H1 (cell line): ENCODE measurements around the gene DKK2. TPM values are rescaled to one million over a fixed set of nuclear protein-coding genes. Genes with fewer than 3 reads are reported as not detected.

Experiments
- CTCF ChIA-PET: fragments of 300-600 bp; sonication (Branson Sonifier 250); formaldehyde crosslinking; loops from one replicate; lab custom pipeline; 2021; ENCODE audit not compliant: partially characterized antibody; lab: Charles Lee
- POLR2A ChIA-PET: fragments of 300-600 bp; sonication (Branson Sonifier 250); formaldehyde crosslinking; loops from one replicate; lab custom pipeline; 2021; ENCODE audit warnings: inconsistent platforms; ENCODE audit not compliant: partially characterized antibody; lab: Charles Lee
- DNase-seq, 2 experiments: peaks; one replicate each; pipeline versions ENCODE4 v3.0.0 to v3.0.0-alpha.2; 2010 to 2022; ENCODE audit warnings: low spot score in 2 of 2, low read depth in 1 of 2, mixed read lengths in 1 of 2
- FAIRE-seq: peaks from 2 replicates; lab custom pipeline; 2011; peaks lifted over from hg19 to GRCh38; lab: Jason Lieb, UNC
- H2AFZ ChIP-seq: 2 replicates; pipeline ENCODE4 v1.8.1; 2012; ENCODE audit warnings: low read length, inconsistent platforms
- H2AK5ac ChIP-seq: 2 replicates; pipeline ENCODE4 v1.6.1; 2013; ENCODE audit warnings: low read depth, low read length
- H2BK120ac ChIP-seq: replicated peaks from 2 replicates; pipeline ENCODE3; 2013; ENCODE audit warnings: low read depth, low read length, inconsistent platforms
- H2BK12ac ChIP-seq: 2 replicates; pipeline ENCODE4 v1.6.1; 2013; ENCODE audit warnings: low read depth, low read length
- H2BK15ac ChIP-seq: 2 replicates; pipeline ENCODE4 v1.6.1; 2013; ENCODE audit warnings: low read length
- H2BK20ac ChIP-seq: 2 replicates; pipeline ENCODE4 v1.6.1; 2013; ENCODE audit warnings: low read length
- H2BK5ac ChIP-seq: 2 replicates; pipeline ENCODE4 v1.6.1; 2013; ENCODE audit warnings: low read depth, low read length
- H3K14ac ChIP-seq: 2 replicates; pipeline ENCODE4 v1.6.1; 2013; ENCODE audit warnings: inconsistent platforms; ENCODE audit not compliant: insufficient read length
- H3K18ac ChIP-seq: 2 replicates; pipeline ENCODE4 v1.6.1; 2013; ENCODE audit warnings: low read length; ENCODE audit errors: extremely low read depth
- H3K23ac ChIP-seq: 2 replicates; pipeline ENCODE4 v1.6.1; 2013; ENCODE audit warnings: inconsistent platforms; ENCODE audit not compliant: insufficient read length
- H3K23me2 ChIP-seq: 2 replicates; pipeline ENCODE4 v1.6.1; 2013; ENCODE audit warnings: low read depth, low read length
- H3K27ac ChIP-seq: 2 replicates; pipeline ENCODE4 v1.6.1; 2011; ENCODE audit warnings: low read depth, low read length, inconsistent platforms
- H3K27me3 ChIP-seq, 4 experiments: replicated peaks in 1 of 4; 1 replicate in 1 of 4; 2 replicates in 3 of 4; pipeline versions ENCODE4 v1.6.1 to v1.8.1; 2011 to 2013; ENCODE audit warnings: low read length in 3 of 4, mild to moderate bottlenecking in 3 of 4, inconsistent platforms in 2 of 4, mixed read lengths in 2 of 4, moderate library complexity in 1 of 4; ENCODE audit not compliant: control insufficient read depth in 3 of 4, insufficient read depth in 3 of 4; ENCODE audit errors: extremely low read depth in 1 of 4
- H3K36me3 ChIP-seq, 4 experiments: 2 replicates each; pipeline versions ENCODE4 v1.6.1 to v1.8.1; 2011 to 2013; ENCODE audit warnings: mild to moderate bottlenecking in 4 of 4, low read length in 3 of 4, moderate library complexity in 2 of 4, control low read depth in 1 of 4, inconsistent platforms in 1 of 4; ENCODE audit not compliant: insufficient read depth in 4 of 4, control insufficient read depth in 2 of 4
- H3K4ac ChIP-seq: replicated peaks from 2 replicates; pipeline ENCODE3; 2013; ENCODE audit warnings: low read length, low read depth, mixed read lengths, inconsistent platforms; ENCODE audit not compliant: insufficient read length
- H3K4me1 ChIP-seq, 4 experiments: replicated peaks in 1 of 4; 1 replicate in 1 of 4; 2 replicates in 3 of 4; pipeline versions ENCODE4 v1.6.1 to v1.8.1; 2011 to 2013; ENCODE audit warnings: low read length in 3 of 4, inconsistent platforms in 2 of 4, mixed read lengths in 1 of 4; ENCODE audit not compliant: insufficient read depth in 4 of 4, control insufficient read depth in 3 of 4
- H3K4me2 ChIP-seq, 2 experiments: 2 replicates each; pipeline versions ENCODE4 v1.6.1 to v1.8.1; 2011 to 2013; ENCODE audit warnings: low read depth in 2 of 2, low read length in 2 of 2, control low read depth in 1 of 2, inconsistent platforms in 1 of 2, mild to moderate bottlenecking in 1 of 2; ENCODE audit not compliant: insufficient read depth in 1 of 2
- H3K4me3 ChIP-seq, 4 experiments: fragments of 200-600, 300-600 bp in 1 of 4; sonication (generic), shearing (Covaris generic), sonication (Bioruptor Twin) in 1 of 4; 2 replicates each; pipeline versions ENCODE4 v1.5.1 to v1.8.1; 2011 to 2016; ENCODE audit warnings: low read length in 4 of 4, low read depth in 3 of 4, control low read depth in 2 of 4, inconsistent platforms in 2 of 4, mild to moderate bottlenecking in 2 of 4, mixed read lengths in 1 of 4, moderate library complexity in 1 of 4; ENCODE audit not compliant: insufficient read depth in 2 of 4; ENCODE audit errors: extremely low read depth in 1 of 4
- H3K56ac ChIP-seq: replicated peaks from 2 replicates; pipeline ENCODE3; 2013; ENCODE audit warnings: low read depth, mild to moderate bottlenecking, mixed read lengths, low read length, inconsistent platforms; ENCODE audit not compliant: insufficient read length
- H3K79me1 ChIP-seq: 2 replicates; pipeline ENCODE4 v1.6.1; 2013; ENCODE audit warnings: low read depth, low read length, control low read depth
- H3K79me2 ChIP-seq, 2 experiments: 2 replicates each; pipeline versions ENCODE4 v1.6.1 to v1.8.1; 2012 to 2013; ENCODE audit warnings: low read length in 2 of 2, mild to moderate bottlenecking in 2 of 2, inconsistent platforms in 1 of 2; ENCODE audit not compliant: insufficient read depth in 2 of 2, control insufficient read depth in 1 of 2
- H3K9ac ChIP-seq, 4 experiments: replicated peaks in 1 of 4; 1 replicate in 1 of 4; 2 replicates in 3 of 4; pipeline versions ENCODE4 v1.6.1 to v1.8.1; 2011 to 2013; ENCODE audit warnings: low read depth in 3 of 4, low read length in 3 of 4, control low read depth in 2 of 4, mild to moderate bottlenecking in 2 of 4, moderate library complexity in 2 of 4, inconsistent platforms in 1 of 4; ENCODE audit errors: extremely low read depth in 1 of 4
- H3K9me3 ChIP-seq, 2 experiments: 2 replicates each; pipeline versions ENCODE4 v1.6.1 to v1.8.1; 2012 to 2013; ENCODE audit warnings: mild to moderate bottlenecking in 2 of 2, moderate library complexity in 2 of 2, control low read depth in 1 of 2, inconsistent platforms in 1 of 2, low read depth in 1 of 2, low read length in 1 of 2, mixed read lengths in 1 of 2; ENCODE audit not compliant: insufficient read depth in 2 of 2
- H4K20me1 ChIP-seq, 2 experiments: replicated peaks in 1 of 2; 2 replicates each; pipeline versions ENCODE3 to v1.8.1; 2011 to 2013; ENCODE audit warnings: inconsistent platforms in 2 of 2, low read length in 2 of 2, mild to moderate bottlenecking in 1 of 2; ENCODE audit not compliant: insufficient read depth in 2 of 2, control insufficient read depth in 1 of 2
- H4K5ac ChIP-seq: 2 replicates; pipeline ENCODE4 v1.6.1; 2013; ENCODE audit warnings: low read length, low read depth, mixed read lengths, inconsistent platforms; ENCODE audit not compliant: insufficient read length
- H4K8ac ChIP-seq: 2 replicates; pipeline ENCODE4 v1.8.0; 2013; ENCODE audit warnings: mild to moderate bottlenecking, moderate library complexity, low read length, inconsistent platforms; ENCODE audit not compliant: insufficient read depth; ENCODE audit errors: extremely low read depth
- H4K91ac ChIP-seq: replicated peaks from 2 replicates; pipeline ENCODE3; 2013; ENCODE audit warnings: low read length, mixed read lengths, inconsistent platforms; ENCODE audit not compliant: insufficient read length
- BACH1 ChIP-seq: IDR thresholded peaks from 2 replicates; pipeline ENCODE4 v1.6.1; 2012; ENCODE audit warnings: low read length, improper control_type of control experiment
- EZH2 ChIP-seq: fragments of 200-600 bp; sonication (generic); IDR thresholded peaks from 2 replicates; pipeline ENCODE4 v1.7.1; 2012; ENCODE audit warnings: low read depth, mild to moderate bottlenecking, moderate library complexity, low read length, inconsistent platforms; ENCODE audit not compliant: severe bottlenecking
- JUN ChIP-seq: IDR thresholded peaks from 2 replicates; pipeline ENCODE4 v1.6.1; 2011; ENCODE audit warnings: low read depth, mild to moderate bottlenecking, improper control_type of control experiment, low read length
- JUND ChIP-seq: IDR thresholded peaks from 2 replicates; pipeline ENCODE4 v1.6.1; 2011; ENCODE audit warnings: mild to moderate bottlenecking, improper control_type of control experiment, low read length
- POLR2A ChIP-seq, 2 experiments: IDR thresholded peaks; 1 replicate in 1 of 2; 2 replicates in 1 of 2; pipeline ENCODE4 v1.6.1; 2011; ENCODE audit warnings: low read depth in 2 of 2, low read length in 2 of 2, mild to moderate bottlenecking in 2 of 2; ENCODE audit errors: control extremely low read depth in 1 of 2
- WGBS, 2 experiments: shearing (Covaris generic) in 1 of 2; methylation state at CpG; one replicate each; pipeline versions ENCODE4 v1.1.6 to v1.1.7; 2013 to 2015; ENCODE audit warnings: low lambda C conversion rate in 2 of 2, mixed read lengths in 2 of 2, inconsistent platforms in 1 of 2, low coverage in 1 of 2, missing lambda C conversion rate in 1 of 2; ENCODE audit not compliant: insufficient replicate concordance in 2 of 2, insufficient coverage in 1 of 2, insufficient read length in 1 of 2; ENCODE audit errors: extremely low coverage in 1 of 2, missing lambda C conversion rate in 1 of 2; 5-methylcytosine and 5-hydroxymethylcytosine counted together
- polyA plus RNA-seq, 7 experiments: library from polyadenylated mRNA; depleted of rRNA in 3 of 7; stranded (reverse) in 5 of 7; unstranded in 2 of 7; fragments of >200 nt in 5 of 7; fragments of 200-250 nt in 2 of 7; gene quantifications; 1 replicate in 5 of 7; 2 replicates in 1 of 7; 4 replicates in 1 of 7; pipeline versions ENCODE4 v1.2.1 to v1.2.3, GENCODE V29; 2011 to 2013; ENCODE audit warnings: missing spikeins in 2 of 7, mixed read lengths in 2 of 7
- total RNA-seq: library from RNA; stranded (reverse); fragmentation: NEBNext Ultra II Directional; extraction: Animal tissue kit (Norgen Biotek cat#: 25700); gene quantifications from 2 replicates; pipeline ENCODE4 v1.2.1, GENCODE V29; 2021

The DKK2 gene
- total and polyA plus RNA-seq, 2 of the 8 experiments (the other 6 are each of a cell fraction or from before 2014, with no cell fraction given) = 0.09 to 0.13 TPM

- Histone ChIP-seq H3K4me2 (no peak overlapping the region), H3K14ac (no peak overlapping the region), H2BK5ac (no peak overlapping the region), H3K4me1 (no peaks in the 10 kb centered on the region), H3K79me1 (no peaks in the 10 kb centered on the region), H3K79me2 (no peaks in the 10 kb centered on the region), H3K9me3 (no peaks in the 10 kb centered on the region), H2AK5ac (no peak overlapping the region), H2BK120ac (no peak overlapping the region), H4K91ac (no peak overlapping the region), H4K5ac (no peak overlapping the region), H3K18ac (no peak overlapping the region), H3K23me2 (no peaks in the 10 kb centered on the region), H2BK20ac (no peak overlapping the region), H3K27ac (no peak overlapping the region), H3K23ac (no peak overlapping the region), H3K4ac (no peak overlapping the region), H3K9ac (no peak overlapping the region), H3K56ac (no peak overlapping the region), H3K27me3 (no peaks in the 10 kb centered on the region), H4K20me1 (no peaks in the 10 kb centered on the region), H2AFZ (no peak overlapping the region), H3K4me3 (no peak overlapping the region), H2BK12ac (no peak overlapping the region), H3K36me3 (no peaks in the 10 kb centered on the region), H4K8ac (no peak overlapping the region), H2BK15ac (no peak overlapping the region)
- ChIA-PET CTCF (interaction anchor here (0.8 to 1.4 kb wide), 3 partner anchors 19 to 81 kb away, joined by 3 read pairs; no protein-coding TSS in a partner anchor), POLR2A (interaction anchor here (0.6 kb wide), 1 partner anchor 10 kb away, joined by 3 read pairs; no protein-coding TSS in a partner anchor)
- WGBS, 2 experiments = 82% methylated on average over 3 of the region's 3 CpGs; no CpG with 5 or more reads in 1 of the 2 experiments
- FAIRE-seq = no peak
- no peak for DNase-seq
- TF ChIP-seq BACH1 = no peak
- TF ChIP-seq JUN = no peak
- TF ChIP-seq POLR2A (IDR thresholded peaks at IDR 0.05; ENCODE audit: control extremely low read depth in 1 of 2, low read depth in 2 of 2, low read length in 2 of 2) = no peak
- TF ChIP-seq EZH2 = no peak
- TF ChIP-seq JUND = no peak
Observed at GRCh38 chr4:106953036-106953705, 82.9 kb downstream of the DKK2 start.
